A673 (cell line): ENCODE measurements around the gene RBFOX2. TPM values are rescaled to one million over a fixed set of nuclear protein-coding genes. Genes with fewer than 3 reads are reported as not detected.

Experiments used
- BruUV-seq: library from RNA; stranded (reverse); fragments of 400-500 nt; replicated peaks from 2 replicates; lab custom pipeline; 2021; lab: Mats Ljungman, UMichigan
- CTCF ChIA-PET: fragments of 300-600 bp; sonication (Branson Sonifier 250); formaldehyde crosslinking; loops from one replicate; lab custom pipeline; 2022; ENCODE audit warnings: antibody characterized with exemption; lab: Charles Lee
- POLR2A ChIA-PET: fragments of 300-600 bp; sonication (Branson Sonifier 250); formaldehyde crosslinking; loops from one replicate; lab custom pipeline; 2022; ENCODE audit warnings: antibody characterized with exemption; ENCODE audit not compliant: low non-redundant PET; lab: Charles Lee
- DNase-seq: peaks from one replicate; pipeline ENCODE4 v3.0.0-alpha.2; 2015; ENCODE audit warnings: low spot score
- H3K27ac ChIP-seq: fragments of 200-600 bp; sonication (generic); 2 replicates; pipeline ENCODE4 v1.5.1; 2016; ENCODE audit warnings: mixed run types, low read depth, mild to moderate bottlenecking, mixed read lengths, antibody characterized with exemption, low read length; ENCODE audit not compliant: poor library complexity, severe bottlenecking
- H3K27me3 ChIP-seq: fragments of 200-600 bp; sonication (generic); replicated peaks from 2 replicates; pipeline ENCODE4 v1.6.1; 2017; ENCODE audit warnings: mixed run types, low read depth, mild to moderate bottlenecking, mixed read lengths, antibody characterized with exemption, low read length; ENCODE audit not compliant: insufficient read depth, poor library complexity
- H3K36me3 ChIP-seq: fragments of 200-600 bp; sonication (generic); 2 replicates; pipeline ENCODE4 v1.6.1; 2016; ENCODE audit warnings: mixed run types, mild to moderate bottlenecking, mixed read lengths, antibody characterized with exemption, low read length; ENCODE audit not compliant: insufficient read depth, poor library complexity, severe bottlenecking
- H3K4me1 ChIP-seq: fragments of 200-600 bp; sonication (generic); 2 replicates; pipeline ENCODE4 v1.6.1; 2017; ENCODE audit warnings: mixed run types, mild to moderate bottlenecking, mixed read lengths, antibody characterized with exemption, low read length; ENCODE audit not compliant: insufficient read depth, poor library complexity, severe bottlenecking
- H3K4me3 ChIP-seq: fragments of 200-600 bp; sonication (generic); 2 replicates; pipeline ENCODE4 v1.5.1; 2016; ENCODE audit warnings: low read depth, mixed run types, mild to moderate bottlenecking, mixed read lengths, low read length; ENCODE audit not compliant: poor library complexity, severe bottlenecking
- H3K9me3 ChIP-seq: fragments of 200-600 bp; sonication (generic); 2 replicates; pipeline ENCODE4 v1.6.1; 2016; ENCODE audit warnings: mixed run types, low read depth, mild to moderate bottlenecking, mixed read lengths, antibody characterized with exemption, low read length; ENCODE audit not compliant: poor library complexity, severe bottlenecking
- EZH2 ChIP-seq: fragments of 200-600 bp; sonication (generic); IDR thresholded peaks from 2 replicates; pipeline ENCODE4 v1.6.1; 2017; ENCODE audit warnings: borderline replicate concordance, low read depth, mild to moderate bottlenecking, mixed read lengths, antibody characterized with exemption, low read length; ENCODE audit not compliant: poor library complexity, severe bottlenecking
- intact Hi-C: fragments of 100-400 bp; cut with micrococcal nuclease; formaldehyde crosslinking; loops from one replicate; pipeline ENCODE4 v1.10.0; 2022; ENCODE audit not compliant: unreplicated experiment
- total RNA-seq: library from RNA; stranded (reverse); gene quantifications from 2 replicates; pipeline ENCODE4 v1.2.3, GENCODE V29; 2021
- TF ChIP-seq, protein P1 (sequence below): fragments of 300-800, 200-600 bp; sonication (generic); conservative IDR thresholded peaks from 2 replicates; pipeline ENCODE4 v1.5.1; 2017; ENCODE audit warnings: low read depth, mild to moderate bottlenecking, antibody characterized with exemption, low read length, moderate library complexity, mixed read lengths

The RBFOX2 gene
- total RNA-seq, 1 experiment from 2014 or later = 142 TPM

DNA sequence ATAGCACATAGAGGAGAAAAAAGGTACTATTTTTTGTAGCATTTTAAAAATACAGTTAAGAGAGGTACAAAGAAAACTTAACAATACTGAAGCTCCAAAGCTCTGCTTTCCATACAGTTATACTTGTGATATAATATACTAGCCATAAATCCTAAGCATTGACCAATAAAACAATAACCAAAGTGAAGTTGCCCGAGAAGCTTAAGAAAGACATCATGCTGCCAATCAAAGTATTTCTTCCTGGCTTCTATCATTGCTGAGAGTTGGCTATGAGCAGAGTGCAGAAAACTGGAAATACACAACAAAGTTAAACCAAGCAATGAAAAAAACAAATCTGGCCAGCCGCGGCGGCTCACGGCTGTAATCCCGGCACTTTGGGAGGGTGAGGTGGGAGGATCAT is 84.2 kb downstream of the RBFOX2 start:
- ChIA-PET CTCF (no interaction called here), POLR2A (interaction anchor here (0.7 kb wide), 1 partner anchor 153 kb away, joined by 4 read pairs; no protein-coding TSS in a partner anchor)
- intact Hi-C loops = no loop called here
- H3K4me1 ChIP-seq = peaks cover 16% of the 10 kb centered on the region
- no peak overlapping the region for H3K4me3 ChIP-seq
- no peaks in the 10 kb centered on the region for H3K27me3 ChIP-seq
- no peaks in the 10 kb centered on the region for H3K36me3 ChIP-seq
- H3K27ac ChIP-seq = no peak overlapping the region
- no TSS peak for BruUV-seq
- DNase-seq = no peak
- no peaks in the 10 kb centered on the region for H3K9me3 ChIP-seq
- TF ChIP-seq EZH2 = no peak
- TF ChIP-seq, protein P1, sequence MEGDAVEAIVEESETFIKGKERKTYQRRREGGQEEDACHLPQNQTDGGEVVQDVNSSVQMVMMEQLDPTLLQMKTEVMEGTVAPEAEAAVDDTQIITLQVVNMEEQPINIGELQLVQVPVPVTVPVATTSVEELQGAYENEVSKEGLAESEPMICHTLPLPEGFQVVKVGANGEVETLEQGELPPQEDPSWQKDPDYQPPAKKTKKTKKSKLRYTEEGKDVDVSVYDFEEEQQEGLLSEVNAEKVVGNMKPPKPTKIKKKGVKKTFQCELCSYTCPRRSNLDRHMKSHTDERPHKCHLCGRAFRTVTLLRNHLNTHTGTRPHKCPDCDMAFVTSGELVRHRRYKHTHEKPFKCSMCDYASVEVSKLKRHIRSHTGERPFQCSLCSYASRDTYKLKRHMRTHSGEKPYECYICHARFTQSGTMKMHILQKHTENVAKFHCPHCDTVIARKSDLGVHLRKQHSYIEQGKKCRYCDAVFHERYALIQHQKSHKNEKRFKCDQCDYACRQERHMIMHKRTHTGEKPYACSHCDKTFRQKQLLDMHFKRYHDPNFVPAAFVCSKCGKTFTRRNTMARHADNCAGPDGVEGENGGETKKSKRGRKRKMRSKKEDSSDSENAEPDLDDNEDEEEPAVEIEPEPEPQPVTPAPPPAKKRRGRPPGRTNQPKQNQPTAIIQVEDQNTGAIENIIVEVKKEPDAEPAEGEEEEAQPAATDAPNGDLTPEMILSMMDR = no peak

DNA sequence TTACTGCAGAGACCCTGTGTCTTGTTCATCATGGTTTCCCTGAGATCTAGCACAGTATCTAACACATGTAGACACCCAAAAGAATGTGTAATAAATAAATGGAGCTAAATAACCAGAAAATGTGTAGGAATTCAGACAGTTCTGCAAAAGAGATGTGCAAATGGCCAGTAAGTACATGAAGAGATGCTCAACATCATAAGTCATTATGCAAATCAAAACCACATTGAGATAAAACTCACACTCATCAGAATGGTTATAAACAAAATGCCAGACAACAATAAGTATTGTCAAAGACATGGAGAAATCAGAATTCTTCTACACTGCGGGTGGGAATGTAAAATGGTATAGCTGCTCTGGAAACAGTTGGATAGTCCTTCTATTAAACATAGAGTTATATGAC is 88.5 kb downstream of the RBFOX2 start:
- Histone ChIP-seq H3K4me3 (no peak overlapping the region), H3K27me3 (no peaks in the 10 kb centered on the region), H3K4me1 (peaks cover 20% of the 10 kb centered on the region), H3K9me3 (no peaks in the 10 kb centered on the region), H3K36me3 (no peaks in the 10 kb centered on the region), H3K27ac (no peak overlapping the region)
- CTCF ChIA-PET = no interaction called here
- TF ChIP-seq, protein P1 = no peak
- TF ChIP-seq EZH2 = no peak
- DNase-seq = no peak
- POLR2A ChIA-PET = no interaction called here
- no TSS peak for BruUV-seq
- intact Hi-C loops = no loop called here

DNA sequence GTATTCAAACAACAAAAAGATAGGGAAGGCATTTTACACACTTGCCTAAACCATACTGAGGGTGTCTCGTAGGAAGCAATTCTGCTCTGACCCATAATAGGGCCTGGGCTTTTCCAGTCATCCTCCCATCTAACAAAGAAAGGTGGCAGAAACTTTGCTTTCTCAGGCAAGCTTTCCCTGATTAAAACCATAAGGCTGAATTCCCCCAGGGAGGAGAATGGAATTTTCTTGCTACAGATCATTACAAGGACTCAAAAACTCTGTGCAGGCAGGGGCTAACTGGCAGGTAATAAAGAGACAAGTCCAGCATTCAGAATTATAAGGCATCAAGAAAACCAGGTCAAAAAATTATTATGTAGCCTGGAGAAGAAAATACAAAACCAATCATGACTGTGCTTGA is 90.4 kb downstream of the RBFOX2 start:
- TF ChIP-seq EZH2 = no peak
- TF ChIP-seq, protein P1 = no peak
- Histone ChIP-seq H3K27ac (no peak overlapping the region), H3K27me3 (no peaks in the 10 kb centered on the region), H3K4me3 (no peak overlapping the region), H3K36me3 (no peaks in the 10 kb centered on the region), H3K4me1 (peaks cover 19% of the 10 kb centered on the region), H3K9me3 (no peaks in the 10 kb centered on the region)
- BruUV-seq = no TSS peak
- ChIA-PET POLR2A (no interaction called here), CTCF (no interaction called here)
- intact Hi-C loops = no loop called here
- no peak for DNase-seq
